HG02852 (cell line): Measurements from ENCODE around the gene LHX2.
A peak's percentile ranks its signal among the peaks of the same experiment; 100 is the strongest.

ENCODE experiments used
- ATAC-seq: cut with Tn5 transposase; IDR thresholded peaks from one replicate; pipeline ENCODE4 v1.9.1; 2021; ENCODE audit warnings: mild to moderate bottlenecking, moderate library complexity; ENCODE audit not compliant: unreplicated experiment

The LHX2 gene

DNA sequence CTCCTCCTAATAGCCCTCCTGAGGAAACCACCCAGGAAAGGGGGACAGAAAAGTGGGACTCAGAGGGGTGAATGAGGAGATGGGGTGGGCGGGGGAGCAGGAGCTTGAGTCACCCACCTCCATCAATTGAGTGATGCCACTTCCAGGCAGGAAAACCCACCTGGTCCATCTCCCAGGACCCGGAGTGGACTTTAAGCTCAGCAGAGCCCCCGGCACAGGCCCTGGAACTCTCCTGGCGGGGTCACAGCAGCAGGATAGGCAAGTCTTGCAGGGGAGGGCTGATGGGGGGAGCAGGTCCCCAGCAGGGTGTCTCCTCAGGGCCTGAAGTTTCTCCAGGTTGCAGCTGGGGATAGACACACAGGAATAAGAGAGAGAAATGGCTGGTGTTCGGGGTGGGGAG is 40.8 kb downstream of the LHX2 start:
- ATAC-seq: no peak

GRCh38 chr9:124054582-124055227 is 43.1 kb downstream of the LHX2 start:
- ATAC-seq: peak; percentile 98

DNA sequence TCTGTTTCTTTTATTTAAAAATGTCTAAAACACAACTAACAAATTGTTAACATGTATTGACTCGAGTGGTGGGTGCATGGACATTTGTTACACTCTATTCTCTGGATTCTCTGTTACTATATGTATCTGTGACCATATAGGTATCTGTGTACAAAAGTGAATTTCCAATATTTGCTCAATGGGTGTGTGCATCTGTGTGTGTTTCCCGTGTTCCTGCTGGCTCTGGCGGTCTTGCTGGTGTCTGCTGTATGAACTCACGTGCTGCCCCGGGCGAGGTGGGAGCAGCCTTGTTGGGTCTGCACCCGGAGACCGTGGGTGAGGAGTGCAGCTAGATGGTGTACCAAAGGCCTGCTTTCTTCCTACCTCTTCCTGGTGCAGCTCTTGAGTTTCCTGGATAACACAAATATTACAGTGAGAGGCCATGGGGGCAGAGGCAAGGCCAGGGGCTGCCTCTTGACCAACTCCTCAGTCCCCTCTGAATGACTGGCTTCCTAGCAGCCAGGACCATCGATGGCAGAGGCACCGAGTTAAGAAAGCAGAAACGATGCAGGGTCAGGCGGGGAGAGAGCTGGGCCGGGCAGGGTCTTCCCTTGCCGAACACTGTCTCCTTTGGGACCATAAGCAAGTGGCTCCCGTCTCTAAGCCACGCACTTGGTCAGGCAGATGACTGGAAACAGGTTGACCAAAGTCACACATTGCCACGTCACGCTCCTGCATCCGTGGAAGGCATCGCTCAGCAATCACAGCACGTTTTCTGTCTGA is 49.5 kb downstream of the LHX2 start:
- no peak for ATAC-seq

DNA sequence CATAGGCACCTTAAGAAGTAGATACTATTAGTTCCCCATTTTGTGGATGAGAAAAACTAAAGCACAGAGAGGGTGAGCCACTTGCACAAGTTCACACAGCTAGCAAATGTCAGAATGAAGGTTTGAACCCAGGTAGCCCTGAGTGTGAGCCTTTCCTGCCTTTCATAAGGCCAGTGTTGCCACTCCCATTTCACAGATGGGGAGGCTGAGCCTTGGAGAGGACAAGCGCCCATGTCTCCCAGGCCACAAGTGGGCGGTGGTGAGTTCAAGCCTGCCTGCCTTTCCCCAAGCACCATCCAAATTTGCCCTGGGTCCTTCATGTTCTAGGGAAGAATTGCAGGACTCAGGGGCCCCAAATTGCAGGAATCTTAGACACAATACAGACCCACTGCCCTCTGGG is 50.6 kb downstream of the LHX2 start:
- no peak for ATAC-seq

GRCh38 chr9:124066783-124067577 is 55.4 kb downstream of the LHX2 start:
- no peak for ATAC-seq

DNA sequence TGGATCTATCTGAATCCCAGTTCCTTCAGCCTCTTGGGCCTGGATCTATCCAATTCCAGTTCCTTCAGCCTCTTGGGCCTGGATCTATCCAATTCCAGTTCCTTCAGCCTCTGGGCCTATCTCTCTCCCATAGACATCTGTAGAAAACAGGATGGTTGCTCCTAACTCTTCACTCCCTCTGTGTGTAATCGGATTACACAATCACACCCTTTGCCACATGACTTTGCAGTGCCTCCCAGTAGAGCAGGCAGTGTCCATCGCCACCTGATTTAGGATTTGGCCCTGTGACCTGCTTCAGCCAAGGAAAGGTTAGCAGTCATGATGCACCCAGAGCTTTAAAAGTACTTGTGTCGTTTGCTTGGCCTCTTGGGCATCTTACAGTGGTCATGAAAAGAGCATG is 56.7 kb downstream of the LHX2 start:
- no peak for ATAC-seq

DNA sequence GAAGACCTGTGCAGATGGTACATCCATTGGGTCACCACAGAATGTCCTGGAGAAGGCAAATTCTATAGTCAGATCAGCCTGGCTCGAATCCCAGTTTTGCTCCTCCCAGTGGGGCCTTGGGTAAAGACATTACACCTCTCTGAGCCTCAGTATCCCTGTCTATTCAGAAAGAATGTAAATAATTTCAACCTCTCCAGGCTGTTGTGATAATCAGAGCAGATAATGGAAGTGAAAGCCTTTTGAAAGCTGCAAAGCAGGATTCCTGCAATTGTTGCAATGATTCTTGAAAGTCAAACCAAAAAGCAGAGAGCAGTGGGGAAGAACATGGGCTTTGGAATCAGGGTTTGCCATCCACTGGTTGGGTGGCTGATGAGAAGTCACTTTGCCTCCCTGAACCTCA is 63.2 kb downstream of the LHX2 start:
- ATAC-seq: no peak

DNA sequence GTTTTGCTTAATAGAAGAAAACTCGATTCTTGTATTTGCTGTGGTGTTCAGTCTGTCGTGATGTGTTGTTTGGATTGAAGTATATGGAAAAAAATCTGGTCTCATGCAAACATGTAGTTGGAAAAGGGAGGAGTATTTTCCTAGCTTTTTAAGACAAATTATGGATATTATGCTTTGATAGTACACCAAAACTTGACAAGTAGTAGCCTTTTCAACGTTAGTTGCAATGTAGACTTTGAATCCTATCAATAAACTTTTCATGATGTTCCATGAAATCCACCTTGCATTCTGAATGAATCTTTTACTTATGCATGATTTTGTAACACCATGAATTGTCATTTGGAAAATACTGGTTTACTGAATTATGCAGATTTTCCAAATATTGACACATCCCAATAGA is 64.2 kb downstream of the LHX2 start:
- ATAC-seq: no peak

DNA sequence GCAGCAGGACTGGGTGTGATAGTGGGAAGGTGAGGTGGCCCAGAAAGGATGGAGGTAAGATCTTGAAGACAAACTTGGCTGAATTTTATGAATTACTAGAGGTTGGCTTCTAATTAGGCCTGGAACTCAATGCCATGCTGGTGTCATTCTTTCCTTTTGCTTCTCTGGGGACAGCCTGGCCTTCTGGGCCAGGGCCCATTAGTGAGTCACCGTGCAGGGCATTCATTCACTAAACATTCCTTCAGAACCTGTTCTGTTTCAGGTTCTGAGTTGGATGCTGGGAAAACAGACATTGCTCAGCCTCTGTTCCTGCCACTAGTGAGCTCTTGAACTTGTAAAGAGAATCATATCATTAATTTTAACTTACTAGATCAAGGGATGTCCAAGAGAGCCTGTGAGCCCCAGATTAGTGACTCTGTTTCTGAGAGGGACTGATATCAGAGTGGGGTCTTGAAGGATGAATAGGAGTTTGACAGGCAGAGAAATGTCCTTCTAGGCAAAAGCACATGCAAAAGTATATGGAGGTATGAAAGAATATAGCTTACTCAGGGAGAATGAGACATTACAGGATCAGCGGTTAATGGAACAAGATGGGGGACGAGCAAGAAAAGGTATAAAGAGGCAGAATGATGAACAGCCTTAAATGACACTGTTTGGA is 66.5 kb downstream of the LHX2 start:
- ATAC-seq: no peak

DNA sequence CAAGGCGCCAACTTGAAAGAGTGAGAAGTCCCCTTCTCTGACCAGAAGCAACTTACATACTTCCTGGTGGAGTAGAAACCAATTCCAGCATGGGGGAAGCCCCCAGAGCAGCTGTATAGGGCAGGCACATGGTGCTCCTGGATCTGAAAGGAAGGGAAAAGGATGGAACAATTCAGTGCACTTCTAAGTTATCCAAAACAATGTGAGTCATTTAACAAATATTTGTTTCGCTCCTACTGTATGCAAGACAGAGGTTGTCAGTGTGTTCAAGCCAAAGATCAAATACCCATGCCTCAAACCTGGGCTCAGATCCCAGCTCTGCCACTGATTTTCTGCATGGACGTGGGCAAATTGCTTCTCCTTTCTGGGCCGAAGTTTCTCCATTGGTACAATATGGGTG is 67.1 kb downstream of the LHX2 start:
- ATAC-seq: no peak

- ATAC-seq: no peak
Observed at GRCh38 chr9:124079176-124079925, 67.8 kb downstream of the LHX2 start.

DNA sequence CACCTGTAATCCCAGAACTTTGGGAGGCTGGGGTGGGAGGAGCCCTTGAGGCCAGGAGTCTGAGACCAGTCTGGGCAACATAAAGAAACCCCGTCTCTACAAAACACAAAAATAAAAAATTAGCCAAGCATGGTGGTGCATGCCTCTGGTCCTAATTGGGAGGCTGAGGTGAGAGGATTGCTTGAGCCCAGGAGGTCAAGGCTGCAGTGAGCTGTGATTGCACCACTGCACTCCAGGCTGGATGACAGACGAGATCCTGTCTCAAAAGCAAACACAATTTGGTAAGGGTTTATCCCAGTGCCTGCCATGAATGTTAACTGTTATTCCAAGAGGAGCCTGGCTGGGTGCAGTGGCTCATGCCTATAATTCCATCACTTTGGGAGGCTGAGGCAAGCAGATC is 71.1 kb downstream of the LHX2 start:
- no peak for ATAC-seq
